Measurements from ENCODE around the gene PLXNA3.
"Not testable (repeated sequence)": the region's sequence is repeated elsewhere in the genome, so short reads cannot be mapped to it uniquely, and the experiment has no call there.

The PLXNA3 gene

GRCh38 chrX:154484255-154485149 is 26.4 kb downstream of the PLXNA3 start:
- H3K27me3 Mint-ChIP-seq: no peaks in the 10 kb centered on the region
- H3K27ac Mint-ChIP-seq: no peak overlapping the region
- H3K36me3 Mint-ChIP-seq: peaks cover 16% of the 10 kb centered on the region in 2 donors
- DNase-seq (no peak), ATAC-seq (replicated peaks) (no peak)
- H3K9me3 Mint-ChIP-seq: no peaks in the 10 kb centered on the region
- peaks cover 17 to 43% of the 10 kb centered on the region in 2 donors for H3K4me1 Mint-ChIP-seq
- H3K4me3 Mint-ChIP-seq: peak overlapping the region; percentile 6 to 74

- no peak for DNase-seq
- H3K4me1 Mint-ChIP-seq: peaks cover 19 to 45% of the 10 kb centered on the region in 2 donors
- ATAC-seq (replicated peaks): no peak
- peaks cover 16% of the 10 kb centered on the region in 2 donors for H3K36me3 Mint-ChIP-seq
- no peaks in the 10 kb centered on the region for H3K27me3 Mint-ChIP-seq
- peak overlapping the region; percentile 71 to 74 for H3K4me3 Mint-ChIP-seq
- no peaks in the 10 kb centered on the region for H3K9me3 Mint-ChIP-seq
- H3K27ac Mint-ChIP-seq: no peak overlapping the region
Measured at GRCh38 chrX:154485150-154486051, 27.3 kb downstream of the PLXNA3 start.

GRCh38 chrX:154486052-154486395 is 27.9 kb downstream of the PLXNA3 start:
- no peak overlapping the region for H3K27ac Mint-ChIP-seq
- DNase-seq (no peak), ATAC-seq (replicated peaks) (peak; percentile 3 to 4)
- no peaks in the 10 kb centered on the region for H3K27me3 Mint-ChIP-seq
- H3K9me3 Mint-ChIP-seq: no peaks in the 10 kb centered on the region
- H3K4me3 Mint-ChIP-seq: peak overlapping the region; percentile 39 to 74
- H3K36me3 Mint-ChIP-seq: peaks cover 16% of the 10 kb centered on the region in 2 donors
- H3K4me1 Mint-ChIP-seq: peaks cover 19 to 46% of the 10 kb centered on the region in 2 donors

DNA sequence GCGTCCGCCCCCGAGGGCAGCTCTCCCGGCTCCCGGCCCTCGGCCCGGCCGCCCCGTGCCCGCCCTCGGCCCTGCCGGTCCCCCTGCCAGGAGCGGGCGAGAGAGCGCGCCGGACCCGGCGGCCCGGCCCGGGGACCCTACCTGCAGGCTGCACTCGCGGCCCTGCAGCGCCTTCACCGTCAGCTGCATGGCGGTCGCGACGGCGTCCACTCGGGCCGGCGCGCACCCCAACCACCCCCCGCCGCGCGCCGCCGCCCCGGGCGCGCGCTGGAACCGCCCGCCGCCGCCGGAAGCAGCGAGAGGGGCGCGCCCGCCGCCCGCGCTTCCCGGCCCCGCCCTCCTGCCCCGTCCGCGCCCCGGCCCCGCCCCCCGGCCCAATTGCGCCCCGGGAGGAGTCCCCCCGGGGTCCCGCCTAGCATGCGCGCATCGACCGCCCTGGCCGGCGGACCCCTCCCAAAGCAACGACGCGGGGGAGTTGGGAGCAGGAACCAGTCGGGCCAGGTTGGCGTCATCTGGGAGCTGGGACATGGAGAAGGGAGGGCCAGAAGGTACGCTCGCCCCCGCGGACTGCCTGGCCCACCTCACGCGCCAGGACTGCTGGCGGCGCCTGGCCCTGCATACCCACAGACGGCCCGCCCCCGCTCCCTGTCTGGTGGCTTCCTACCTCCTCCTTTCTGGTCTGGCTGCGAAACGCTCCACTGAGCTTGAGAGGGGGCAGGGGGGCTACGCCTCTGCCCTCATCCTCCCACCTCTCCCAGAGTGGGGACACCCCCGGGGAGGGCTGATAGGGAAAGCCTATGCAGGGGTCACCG is 28.5 kb downstream of the PLXNA3 start, which contains the start of gene UBL4A:
UBL4A (minus strand) TSS at position 220 of the 812 bp plus-strand sequence; CDS start at position 189, 31 bp downstream.
- peak within 1 kb of the TSS; percentile 73 for H3K27ac Mint-ChIP-seq
- peaks cover 22 to 50% of the 10 kb centered on the region in 2 donors for H3K4me1 Mint-ChIP-seq
- ATAC-seq (replicated peaks) (peak; percentile 28 to 51), DNase-seq (peak; percentile 39)
- H3K36me3 Mint-ChIP-seq: peaks cover 16% of the 10 kb centered on the region in 2 donors
- no peaks in the 10 kb centered on the region for H3K9me3 Mint-ChIP-seq
- H3K4me3 Mint-ChIP-seq: peak within 1 kb of the TSS; percentile 82 to 83
- no peaks in the 10 kb centered on the region for H3K27me3 Mint-ChIP-seq

GRCh38 chrX:154487518-154488290 is 29.6 kb downstream of the PLXNA3 start:
- no peaks in the 10 kb centered on the region for H3K9me3 Mint-ChIP-seq
- H3K4me1 Mint-ChIP-seq: peaks cover 19 to 50% of the 10 kb centered on the region in 2 donors
- H3K36me3 Mint-ChIP-seq: peaks cover 16% of the 10 kb centered on the region in 2 donors
- H3K4me3 Mint-ChIP-seq: peak overlapping the region; percentile 17 to 83
- DNase-seq: no peak
- no peak for ATAC-seq (replicated peaks)
- H3K27ac Mint-ChIP-seq: peak overlapping the region; percentile 37
- no peaks in the 10 kb centered on the region for H3K27me3 Mint-ChIP-seq

DNA sequence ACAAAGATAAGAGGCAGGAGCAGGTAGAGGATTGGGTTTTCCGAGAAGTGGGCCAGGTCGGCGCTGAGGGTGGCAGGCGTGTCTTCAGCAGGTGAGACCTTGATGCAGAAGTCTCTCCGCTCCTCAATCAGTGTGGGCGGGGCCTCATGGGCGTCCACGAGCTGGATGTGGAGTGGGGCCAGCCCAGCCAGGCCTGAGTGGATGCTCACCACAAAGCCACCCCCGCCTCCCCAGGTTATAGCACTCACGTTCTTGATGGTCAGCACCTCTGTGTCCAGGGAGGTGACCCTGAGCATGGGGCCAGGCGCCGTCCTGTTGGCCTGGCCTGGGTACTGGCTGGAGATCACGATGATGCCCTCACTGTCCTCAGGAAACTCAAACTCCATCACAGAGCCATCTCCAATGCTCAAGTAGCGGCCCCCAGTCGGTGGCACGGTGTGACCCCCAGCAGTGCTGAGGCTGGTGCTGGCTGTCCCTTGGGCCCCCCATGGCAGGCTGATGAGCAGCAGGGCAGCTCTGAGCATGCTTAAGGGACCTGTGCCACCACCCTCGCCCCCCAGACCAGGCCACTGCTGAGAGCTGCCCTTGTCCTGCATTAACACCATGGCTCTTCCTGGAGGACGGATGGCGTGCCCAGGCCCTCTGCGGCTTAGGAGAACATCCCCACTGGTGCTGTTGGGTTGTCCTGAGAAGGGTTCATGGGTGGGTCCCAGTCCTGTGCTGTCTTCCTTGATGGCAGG is 30.4 kb downstream of the PLXNA3 start:
- ATAC-seq (replicated peaks) (no peak), DNase-seq (no peak)
- H3K4me3 Mint-ChIP-seq: peak overlapping the region; percentile 39 to 94
- no peaks in the 10 kb centered on the region for H3K27me3 Mint-ChIP-seq
- peaks cover 13 to 16% of the 10 kb centered on the region in 2 donors for H3K36me3 Mint-ChIP-seq
- H3K27ac Mint-ChIP-seq: no peak overlapping the region
- no peaks in the 10 kb centered on the region for H3K9me3 Mint-ChIP-seq
- H3K4me1 Mint-ChIP-seq: peaks cover 16 to 47% of the 10 kb centered on the region in 2 donors

DNA sequence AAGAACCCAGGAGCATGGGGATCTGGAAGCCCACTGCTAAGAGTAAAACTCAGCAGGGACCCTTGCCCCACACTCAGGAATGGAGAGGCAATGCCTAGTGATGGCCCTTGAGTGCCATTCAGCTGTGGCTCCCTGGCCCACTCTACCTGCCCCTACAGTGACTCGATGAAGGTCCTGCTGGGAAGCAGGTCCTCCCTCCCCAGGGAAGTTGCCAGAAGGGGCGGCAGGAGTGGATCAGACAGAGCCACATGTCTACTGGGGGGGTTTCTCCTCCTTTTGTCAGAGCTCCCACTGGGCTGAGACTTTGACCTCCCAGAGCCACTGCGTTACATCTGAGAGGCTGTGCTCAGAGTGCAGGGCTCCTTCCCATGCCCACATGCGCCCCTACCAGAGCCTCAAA is 31.1 kb downstream of the PLXNA3 start:
- no peak for ATAC-seq (replicated peaks)
- peaks cover 16 to 40% of the 10 kb centered on the region in 2 donors for H3K4me1 Mint-ChIP-seq
- H3K9me3 Mint-ChIP-seq: no peaks in the 10 kb centered on the region
- peaks cover 12 to 15% of the 10 kb centered on the region in 2 donors for H3K36me3 Mint-ChIP-seq
- DNase-seq: no peak
- peak overlapping the region; percentile 96 for H3K27ac Mint-ChIP-seq
- H3K4me3 Mint-ChIP-seq: peak overlapping the region; percentile 91 to 94
- no peaks in the 10 kb centered on the region for H3K27me3 Mint-ChIP-seq

DNA sequence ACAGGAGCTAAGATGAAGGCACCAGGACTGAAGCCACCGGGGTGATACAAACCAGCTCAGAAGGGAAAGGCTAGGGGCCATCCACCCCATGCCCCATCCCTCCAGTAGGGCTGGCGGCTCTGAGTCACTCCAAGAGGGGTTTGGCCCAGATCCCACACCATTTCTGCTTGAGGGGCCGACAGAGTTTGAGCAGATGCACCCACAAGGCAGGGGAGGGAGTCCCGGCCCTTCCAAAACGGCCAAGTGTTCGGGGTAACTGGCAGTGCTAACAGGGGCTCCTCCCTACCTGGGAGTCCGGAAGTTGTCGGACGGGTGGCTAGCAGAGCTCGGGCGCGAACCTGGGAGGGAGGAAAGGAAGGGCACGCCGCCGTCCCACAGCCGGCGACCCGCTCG is 31.9 kb downstream of the PLXNA3 start:
- ATAC-seq (replicated peaks): peak; percentile 29
- Mint-ChIP-seq H3K9me3 (no peaks in the 10 kb centered on the region), H3K27ac (peak overlapping the region; percentile 96), H3K4me1 (peaks cover 16 to 35% of the 10 kb centered on the region in 2 donors), H3K27me3 (no peaks in the 10 kb centered on the region), H3K4me3 (peak overlapping the region; percentile 91 to 94), H3K36me3 (peaks cover 10 to 12% of the 10 kb centered on the region in 2 donors)
- no peak for DNase-seq

GRCh38 chrX:154490414-154491083 is 32.5 kb downstream of the PLXNA3 start, which contains the start of gene SLC10A3:
TSS of gene SLC10A3 (minus strand) at chrX:154490629. CDS start at chrX:154488940, 1,689 bp downstream.
- H3K4me1 Mint-ChIP-seq: peaks cover 16 to 35% of the 10 kb centered on the region in 2 donors
- no peaks in the 10 kb centered on the region for H3K27me3 Mint-ChIP-seq
- H3K9me3 Mint-ChIP-seq: no peaks in the 10 kb centered on the region
- H3K36me3 Mint-ChIP-seq: peaks cover 10 to 12% of the 10 kb centered on the region in 2 donors
- H3K27ac Mint-ChIP-seq: peak within 1 kb of the TSS; percentile 97
- peak within 1 kb of the TSS; percentile 91 to 94 for H3K4me3 Mint-ChIP-seq
- peak; percentile 87 to 88 for ATAC-seq (replicated peaks)
- peak; percentile 88 for DNase-seq

DNA sequence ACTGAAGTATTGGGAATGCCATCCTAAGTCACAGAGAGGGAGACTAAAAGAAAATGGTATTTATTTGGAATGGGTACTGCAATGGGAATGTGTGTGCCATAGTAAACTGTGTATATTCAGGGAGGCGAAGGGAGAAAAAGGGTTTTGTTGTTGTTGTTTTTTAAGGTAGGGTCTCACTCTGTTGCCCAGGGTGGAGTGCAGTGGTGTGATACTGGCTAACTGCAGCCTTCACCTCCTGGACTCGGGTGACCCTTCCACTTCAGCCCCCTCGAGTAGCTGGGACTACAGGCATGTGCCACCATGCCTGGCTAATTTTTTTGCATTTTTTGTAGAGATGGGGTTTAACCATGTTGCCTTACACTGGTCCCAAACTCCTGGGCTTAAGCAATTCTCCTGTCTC is 36.6 kb downstream of the PLXNA3 start:
- DNase-seq (no peak), ATAC-seq (replicated peaks) (no peak)
- Mint-ChIP-seq H3K36me3 (peaks cover 0 to 1% of the 10 kb centered on the region in 2 donors), H3K4me3 (no peak overlapping the region), H3K27ac (no peak overlapping the region), H3K4me1 (peaks cover 5 to 6% of the 10 kb centered on the region in 2 donors), H3K9me3 (no peaks in the 10 kb centered on the region), H3K27me3 (no peaks in the 10 kb centered on the region)

- Mint-ChIP-seq H3K27ac (no peak overlapping the region), H3K4me1 (peaks cover 5% of the 10 kb centered on the region in 2 donors), H3K36me3 (peaks cover 0 to 1% of the 10 kb centered on the region in 2 donors), H3K9me3 (no peaks in the 10 kb centered on the region), H3K27me3 (no peaks in the 10 kb centered on the region), H3K4me3 (no peak overlapping the region)
- no peak for ATAC-seq (replicated peaks)
- no peak for DNase-seq
Measured at GRCh38 chrX:154495472-154495922, 37.4 kb downstream of the PLXNA3 start.

GRCh38 chrX:154496591-154497137 is 38.6 kb downstream of the PLXNA3 start:
- not testable (repeated sequence) for H3K9me3 Mint-ChIP-seq, H3K4me1 Mint-ChIP-seq, H3K27ac Mint-ChIP-seq, H3K4me3 Mint-ChIP-seq, H3K27me3 Mint-ChIP-seq, H3K36me3 Mint-ChIP-seq, DNase-seq
- peak; percentile 19 to 41 for ATAC-seq (replicated peaks)
